H1 (cell line): ENCODE results near the gene VPS13D. TPM values are rescaled to one million over a fixed set of nuclear protein-coding genes. Genes with fewer than 3 reads are reported as not detected.

Experiments
- CTCF ChIA-PET: fragments of 300-600 bp; sonication (Branson Sonifier 250); formaldehyde crosslinking; loops from one replicate; lab custom pipeline; 2021; ENCODE audit not compliant: partially characterized antibody; lab: Charles Lee
- POLR2A ChIA-PET: fragments of 300-600 bp; sonication (Branson Sonifier 250); formaldehyde crosslinking; loops from one replicate; lab custom pipeline; 2021; ENCODE audit warnings: inconsistent platforms; ENCODE audit not compliant: partially characterized antibody; lab: Charles Lee
- DNase-seq, 2 experiments: peaks; one replicate each; pipeline versions ENCODE4 v3.0.0 to v3.0.0-alpha.2; 2010 to 2022; ENCODE audit warnings: low spot score in 2 of 2, low read depth in 1 of 2, mixed read lengths in 1 of 2
- FAIRE-seq: peaks from 2 replicates; lab custom pipeline; 2011; peaks lifted over from hg19 to GRCh38; lab: Jason Lieb, UNC
- H2AFZ ChIP-seq: 2 replicates; pipeline ENCODE4 v1.8.1; 2012; ENCODE audit warnings: low read length, inconsistent platforms
- H2AK5ac ChIP-seq: 2 replicates; pipeline ENCODE4 v1.6.1; 2013; ENCODE audit warnings: low read depth, low read length
- H2BK120ac ChIP-seq: replicated peaks from 2 replicates; pipeline ENCODE3; 2013; ENCODE audit warnings: low read depth, low read length, inconsistent platforms
- H2BK12ac ChIP-seq: 2 replicates; pipeline ENCODE4 v1.6.1; 2013; ENCODE audit warnings: low read depth, low read length
- H2BK15ac ChIP-seq: 2 replicates; pipeline ENCODE4 v1.6.1; 2013; ENCODE audit warnings: low read length
- H2BK20ac ChIP-seq: 2 replicates; pipeline ENCODE4 v1.6.1; 2013; ENCODE audit warnings: low read length
- H2BK5ac ChIP-seq: 2 replicates; pipeline ENCODE4 v1.6.1; 2013; ENCODE audit warnings: low read depth, low read length
- H3K14ac ChIP-seq: 2 replicates; pipeline ENCODE4 v1.6.1; 2013; ENCODE audit warnings: inconsistent platforms; ENCODE audit not compliant: insufficient read length
- H3K18ac ChIP-seq: 2 replicates; pipeline ENCODE4 v1.6.1; 2013; ENCODE audit warnings: low read length; ENCODE audit errors: extremely low read depth
- H3K23ac ChIP-seq: 2 replicates; pipeline ENCODE4 v1.6.1; 2013; ENCODE audit warnings: inconsistent platforms; ENCODE audit not compliant: insufficient read length
- H3K23me2 ChIP-seq: 2 replicates; pipeline ENCODE4 v1.6.1; 2013; ENCODE audit warnings: low read depth, low read length
- H3K27ac ChIP-seq: 2 replicates; pipeline ENCODE4 v1.6.1; 2011; ENCODE audit warnings: low read depth, low read length, inconsistent platforms
- H3K27me3 ChIP-seq, 4 experiments: replicated peaks in 1 of 4; 1 replicate in 1 of 4; 2 replicates in 3 of 4; pipeline versions ENCODE4 v1.6.1 to v1.8.1; 2011 to 2013; ENCODE audit warnings: low read length in 3 of 4, mild to moderate bottlenecking in 3 of 4, inconsistent platforms in 2 of 4, mixed read lengths in 2 of 4, moderate library complexity in 1 of 4; ENCODE audit not compliant: control insufficient read depth in 3 of 4, insufficient read depth in 3 of 4; ENCODE audit errors: extremely low read depth in 1 of 4
- H3K36me3 ChIP-seq, 4 experiments: 2 replicates each; pipeline versions ENCODE4 v1.6.1 to v1.8.1; 2011 to 2013; ENCODE audit warnings: mild to moderate bottlenecking in 4 of 4, low read length in 3 of 4, moderate library complexity in 2 of 4, control low read depth in 1 of 4, inconsistent platforms in 1 of 4; ENCODE audit not compliant: insufficient read depth in 4 of 4, control insufficient read depth in 2 of 4
- H3K4ac ChIP-seq: replicated peaks from 2 replicates; pipeline ENCODE3; 2013; ENCODE audit warnings: low read length, low read depth, mixed read lengths, inconsistent platforms; ENCODE audit not compliant: insufficient read length
- H3K4me1 ChIP-seq, 4 experiments: replicated peaks in 1 of 4; 1 replicate in 1 of 4; 2 replicates in 3 of 4; pipeline versions ENCODE4 v1.6.1 to v1.8.1; 2011 to 2013; ENCODE audit warnings: low read length in 3 of 4, inconsistent platforms in 2 of 4, mixed read lengths in 1 of 4; ENCODE audit not compliant: insufficient read depth in 4 of 4, control insufficient read depth in 3 of 4
- H3K4me2 ChIP-seq, 2 experiments: 2 replicates each; pipeline versions ENCODE4 v1.6.1 to v1.8.1; 2011 to 2013; ENCODE audit warnings: low read depth in 2 of 2, low read length in 2 of 2, control low read depth in 1 of 2, inconsistent platforms in 1 of 2, mild to moderate bottlenecking in 1 of 2; ENCODE audit not compliant: insufficient read depth in 1 of 2
- H3K4me3 ChIP-seq, 4 experiments: fragments of 200-600, 300-600 bp in 1 of 4; sonication (generic), shearing (Covaris generic), sonication (Bioruptor Twin) in 1 of 4; 2 replicates each; pipeline versions ENCODE4 v1.5.1 to v1.8.1; 2011 to 2016; ENCODE audit warnings: low read length in 4 of 4, low read depth in 3 of 4, control low read depth in 2 of 4, inconsistent platforms in 2 of 4, mild to moderate bottlenecking in 2 of 4, mixed read lengths in 1 of 4, moderate library complexity in 1 of 4; ENCODE audit not compliant: insufficient read depth in 2 of 4; ENCODE audit errors: extremely low read depth in 1 of 4
- H3K56ac ChIP-seq: replicated peaks from 2 replicates; pipeline ENCODE3; 2013; ENCODE audit warnings: low read depth, mild to moderate bottlenecking, mixed read lengths, low read length, inconsistent platforms; ENCODE audit not compliant: insufficient read length
- H3K79me1 ChIP-seq: 2 replicates; pipeline ENCODE4 v1.6.1; 2013; ENCODE audit warnings: low read depth, low read length, control low read depth
- H3K79me2 ChIP-seq, 2 experiments: 2 replicates each; pipeline versions ENCODE4 v1.6.1 to v1.8.1; 2012 to 2013; ENCODE audit warnings: low read length in 2 of 2, mild to moderate bottlenecking in 2 of 2, inconsistent platforms in 1 of 2; ENCODE audit not compliant: insufficient read depth in 2 of 2, control insufficient read depth in 1 of 2
- H3K9ac ChIP-seq, 4 experiments: replicated peaks in 1 of 4; 1 replicate in 1 of 4; 2 replicates in 3 of 4; pipeline versions ENCODE4 v1.6.1 to v1.8.1; 2011 to 2013; ENCODE audit warnings: low read depth in 3 of 4, low read length in 3 of 4, control low read depth in 2 of 4, mild to moderate bottlenecking in 2 of 4, moderate library complexity in 2 of 4, inconsistent platforms in 1 of 4; ENCODE audit errors: extremely low read depth in 1 of 4
- H3K9me3 ChIP-seq, 2 experiments: 2 replicates each; pipeline versions ENCODE4 v1.6.1 to v1.8.1; 2012 to 2013; ENCODE audit warnings: mild to moderate bottlenecking in 2 of 2, moderate library complexity in 2 of 2, control low read depth in 1 of 2, inconsistent platforms in 1 of 2, low read depth in 1 of 2, low read length in 1 of 2, mixed read lengths in 1 of 2; ENCODE audit not compliant: insufficient read depth in 2 of 2
- H4K20me1 ChIP-seq, 2 experiments: replicated peaks in 1 of 2; 2 replicates each; pipeline versions ENCODE3 to v1.8.1; 2011 to 2013; ENCODE audit warnings: inconsistent platforms in 2 of 2, low read length in 2 of 2, mild to moderate bottlenecking in 1 of 2; ENCODE audit not compliant: insufficient read depth in 2 of 2, control insufficient read depth in 1 of 2
- H4K5ac ChIP-seq: 2 replicates; pipeline ENCODE4 v1.6.1; 2013; ENCODE audit warnings: low read length, low read depth, mixed read lengths, inconsistent platforms; ENCODE audit not compliant: insufficient read length
- H4K8ac ChIP-seq: 2 replicates; pipeline ENCODE4 v1.8.0; 2013; ENCODE audit warnings: mild to moderate bottlenecking, moderate library complexity, low read length, inconsistent platforms; ENCODE audit not compliant: insufficient read depth; ENCODE audit errors: extremely low read depth
- H4K91ac ChIP-seq: replicated peaks from 2 replicates; pipeline ENCODE3; 2013; ENCODE audit warnings: low read length, mixed read lengths, inconsistent platforms; ENCODE audit not compliant: insufficient read length
- EZH2 ChIP-seq: fragments of 200-600 bp; sonication (generic); IDR thresholded peaks from 2 replicates; pipeline ENCODE4 v1.7.1; 2012; ENCODE audit warnings: low read depth, mild to moderate bottlenecking, moderate library complexity, low read length, inconsistent platforms; ENCODE audit not compliant: severe bottlenecking
- KDM5A ChIP-seq: fragments of 200-600 bp; IDR thresholded peaks from 2 replicates; pipeline ENCODE4 v1.7.1; 2012; ENCODE audit warnings: mild to moderate bottlenecking, low read length, inconsistent platforms, mixed read lengths
- NRF1 ChIP-seq: IDR thresholded peaks from 2 replicates; pipeline ENCODE4 v1.6.1; 2011; ENCODE audit warnings: mild to moderate bottlenecking, low read depth, low read length, improper control_type of control experiment
- YY1 ChIP-seq: IDR thresholded peaks from 2 replicates; pipeline ENCODE4 v1.6.1; 2011; ENCODE audit warnings: low read depth, mild to moderate bottlenecking, low read length
- WGBS, 2 experiments: shearing (Covaris generic) in 1 of 2; methylation state at CpG; one replicate each; pipeline versions ENCODE4 v1.1.6 to v1.1.7; 2013 to 2015; ENCODE audit warnings: low lambda C conversion rate in 2 of 2, mixed read lengths in 2 of 2, inconsistent platforms in 1 of 2, low coverage in 1 of 2, missing lambda C conversion rate in 1 of 2; ENCODE audit not compliant: insufficient replicate concordance in 2 of 2, insufficient coverage in 1 of 2, insufficient read length in 1 of 2; ENCODE audit errors: extremely low coverage in 1 of 2, missing lambda C conversion rate in 1 of 2; 5-methylcytosine and 5-hydroxymethylcytosine counted together
- polyA plus RNA-seq, 7 experiments: library from polyadenylated mRNA; depleted of rRNA in 3 of 7; stranded (reverse) in 5 of 7; unstranded in 2 of 7; fragments of >200 nt in 5 of 7; fragments of 200-250 nt in 2 of 7; gene quantifications; 1 replicate in 5 of 7; 2 replicates in 1 of 7; 4 replicates in 1 of 7; pipeline versions ENCODE4 v1.2.1 to v1.2.3, GENCODE V29; 2011 to 2013; ENCODE audit warnings: missing spikeins in 2 of 7, mixed read lengths in 2 of 7
- total RNA-seq: library from RNA; stranded (reverse); fragmentation: NEBNext Ultra II Directional; extraction: Animal tissue kit (Norgen Biotek cat#: 25700); gene quantifications from 2 replicates; pipeline ENCODE4 v1.2.1, GENCODE V29; 2021

Gene VPS13D
- total and polyA plus RNA-seq, 2 of the 8 experiments (the other 6 are each of a cell fraction or from before 2014, with no cell fraction given) = 10.9 to 31.2 TPM

DNA sequence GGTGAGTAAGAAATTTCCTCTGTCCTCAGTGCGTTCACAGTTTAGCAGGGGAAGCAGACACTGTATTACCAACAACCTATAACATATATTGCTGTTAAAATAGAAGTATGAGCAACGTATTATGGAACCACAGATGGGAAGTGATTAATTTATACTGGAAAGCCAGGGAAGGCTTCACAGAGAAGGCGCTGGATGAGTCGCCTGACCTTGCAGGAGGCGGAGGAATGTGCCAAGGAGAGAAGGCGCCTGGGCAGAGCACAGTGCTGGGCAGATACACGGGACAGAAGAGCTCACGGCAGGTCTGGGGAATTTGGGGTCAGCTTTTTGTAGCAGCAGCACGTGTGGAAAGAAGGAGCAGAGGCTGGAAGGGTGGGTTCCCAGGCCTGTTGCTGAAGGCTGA lies 271.8 kb downstream of the VPS13D start:
- no peaks in the 10 kb centered on the region for H3K23me2 ChIP-seq
- ChIA-PET POLR2A (no interaction called here), CTCF (interaction anchor here (0.6 to 1.6 kb wide), 3 partner anchors 166 to 1103 kb away, joined by 3 to 4 read pairs (median 3); no protein-coding TSS in a partner anchor)
- H2BK5ac ChIP-seq = no peak overlapping the region
- H3K36me3 ChIP-seq = no peaks in the 10 kb centered on the region
- H2BK120ac ChIP-seq = no peak overlapping the region
- no peak overlapping the region for H4K8ac ChIP-seq
- no peak overlapping the region for H3K18ac ChIP-seq
- no peak overlapping the region for H2AFZ ChIP-seq
- no peak overlapping the region for H3K4me3 ChIP-seq
- no peak overlapping the region for H4K91ac ChIP-seq
- no peak overlapping the region for H2BK20ac ChIP-seq
- DNase-seq (no peak), FAIRE-seq (no peak)
- no peak overlapping the region for H4K5ac ChIP-seq
- H3K9ac ChIP-seq = no peak overlapping the region
- H4K20me1 ChIP-seq = no peaks in the 10 kb centered on the region
- H2AK5ac ChIP-seq = no peak overlapping the region
- no peak overlapping the region for H3K14ac ChIP-seq
- H3K27me3 ChIP-seq = no peaks in the 10 kb centered on the region
- no peak overlapping the region for H3K56ac ChIP-seq
- H3K4me2 ChIP-seq = no peak overlapping the region
- peaks cover 0 to under 1% (median 0%) of the 10 kb centered on the region in 4 experiments; a peak in 2 of 7 replicates for H3K4me1 ChIP-seq
- H3K79me1 ChIP-seq = no peaks in the 10 kb centered on the region
- no peak overlapping the region for H3K4ac ChIP-seq
- H3K9me3 ChIP-seq = no peaks in the 10 kb centered on the region
- no peaks in the 10 kb centered on the region for H3K79me2 ChIP-seq
- 88% methylated on average over 9 of the region's 9 CpGs; no CpG with 5 or more reads in 1 of the 2 experiments for WGBS, 2 experiments
- H3K27ac ChIP-seq = no peak overlapping the region
- no peak overlapping the region for H3K23ac ChIP-seq
- H2BK12ac ChIP-seq = no peak overlapping the region
- H2BK15ac ChIP-seq = no peak overlapping the region
- TF ChIP-seq KDM5A (no peak), YY1 (no peak), EZH2 (no peak), NRF1 (no peak)
